GM13977 (cell line): ENCODE measurements around the gene TACSTD2.

Experiments used
- DNase-seq: peaks from one replicate; pipeline ENCODE4 v3.0.0; 2012; ENCODE audit warnings: low spot score
- in situ Hi-C: fragments of 300-500 bp; cut with MboI; formaldehyde crosslinking; loops from one replicate; pipeline ENCODE4 v1.12.0; 2022; ENCODE audit warnings: low sequenced_read_pairs, low pct_unique_long_range_greater_than_20kb, mixed read lengths, inconsistent platforms; ENCODE audit not compliant: unreplicated experiment
- TF ChIP-seq, protein P1 (sequence below): IDR thresholded peaks from 2 replicates; pipeline ENCODE4 v1.5.1; 2012; ENCODE audit warnings: mild to moderate bottlenecking, control low read depth; ENCODE audit not compliant: insufficient read depth; ENCODE audit errors: extremely low read depth, missing control alignments

TACSTD2 gene

GRCh38 chr1:58597996-58598395, 20.9 kb upstream of the TACSTD2 start:
- in situ Hi-C loops: no loop called here
- DNase-seq: no peak
- TF ChIP-seq, protein P1, sequence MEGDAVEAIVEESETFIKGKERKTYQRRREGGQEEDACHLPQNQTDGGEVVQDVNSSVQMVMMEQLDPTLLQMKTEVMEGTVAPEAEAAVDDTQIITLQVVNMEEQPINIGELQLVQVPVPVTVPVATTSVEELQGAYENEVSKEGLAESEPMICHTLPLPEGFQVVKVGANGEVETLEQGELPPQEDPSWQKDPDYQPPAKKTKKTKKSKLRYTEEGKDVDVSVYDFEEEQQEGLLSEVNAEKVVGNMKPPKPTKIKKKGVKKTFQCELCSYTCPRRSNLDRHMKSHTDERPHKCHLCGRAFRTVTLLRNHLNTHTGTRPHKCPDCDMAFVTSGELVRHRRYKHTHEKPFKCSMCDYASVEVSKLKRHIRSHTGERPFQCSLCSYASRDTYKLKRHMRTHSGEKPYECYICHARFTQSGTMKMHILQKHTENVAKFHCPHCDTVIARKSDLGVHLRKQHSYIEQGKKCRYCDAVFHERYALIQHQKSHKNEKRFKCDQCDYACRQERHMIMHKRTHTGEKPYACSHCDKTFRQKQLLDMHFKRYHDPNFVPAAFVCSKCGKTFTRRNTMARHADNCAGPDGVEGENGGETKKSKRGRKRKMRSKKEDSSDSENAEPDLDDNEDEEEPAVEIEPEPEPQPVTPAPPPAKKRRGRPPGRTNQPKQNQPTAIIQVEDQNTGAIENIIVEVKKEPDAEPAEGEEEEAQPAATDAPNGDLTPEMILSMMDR: no peak

DNA sequence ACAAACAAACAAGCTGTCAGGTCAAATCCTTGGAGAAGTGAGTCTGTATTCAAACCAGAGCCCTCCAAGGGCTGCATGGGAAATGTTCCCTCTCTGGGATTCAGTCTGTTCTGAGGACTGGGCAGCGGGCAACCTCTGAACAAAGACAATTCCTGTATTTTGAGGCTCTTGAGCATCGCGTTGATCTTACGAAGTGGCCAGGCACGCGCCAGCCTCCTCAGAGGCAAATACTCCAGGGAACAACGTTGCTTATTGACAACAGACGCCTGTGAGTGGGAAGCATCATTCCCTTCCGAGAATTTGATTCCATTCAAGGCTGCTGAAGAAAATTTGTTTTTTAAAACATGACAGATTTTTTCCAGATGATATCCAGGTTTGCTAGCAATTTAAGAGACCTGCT, 20.0 kb upstream of the TACSTD2 start:
- DNase-seq: no peak
- in situ Hi-C loops: no loop called here
- TF ChIP-seq, protein P1: no peak

DNA sequence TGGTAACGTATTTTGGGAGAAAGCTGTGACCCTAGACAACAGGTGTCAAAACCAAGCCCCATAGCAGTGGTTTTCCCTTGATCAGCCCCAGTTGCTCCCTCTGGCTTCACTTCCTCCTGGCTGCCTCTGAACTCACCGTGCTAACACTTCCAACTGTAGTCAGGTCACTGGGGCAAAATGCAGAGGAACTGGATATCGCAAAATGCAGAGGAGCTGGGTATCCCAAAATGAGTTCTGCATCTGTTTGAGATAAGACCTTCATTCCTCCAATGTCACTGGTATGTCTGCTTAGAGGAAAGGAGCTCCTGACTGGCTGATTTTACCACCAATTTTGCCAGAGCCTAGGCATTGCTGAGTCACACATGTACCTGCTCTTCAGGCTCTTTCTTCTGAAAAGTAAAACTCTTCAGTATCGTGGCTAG, 19.6 kb upstream of the TACSTD2 start:
- TF ChIP-seq, protein P1: no peak
- DNase-seq: no peak

GRCh38 chr1:58594546-58594945, 17.5 kb upstream of the TACSTD2 start:
- no peak for DNase-seq
- TF ChIP-seq, protein P1: no peak
- in situ Hi-C loops: no loop called here

More for the DNA sequence above, 19.6 kb upstream of the TACSTD2 start:
- in situ Hi-C loops: no loop called here

- in situ Hi-C loops: no loop called here
- TF ChIP-seq, protein P1: no peak
- no peak for DNase-seq
These were observed 15.6 kb upstream of the TACSTD2 start for GRCh38 chr1:58592522-58593134.

GRCh38 chr1:58591806-58592205, 14.8 kb upstream of the TACSTD2 start:
- TF ChIP-seq, protein P1: no peak
- DNase-seq: no peak
- in situ Hi-C loops: no loop called here

- TF ChIP-seq, protein P1: no peak
- no peak for DNase-seq
- in situ Hi-C loops: no loop called here
These were observed 13.0 kb upstream of the TACSTD2 start for GRCh38 chr1:58590019-58590418.
